GM18498 (cell line): ENCODE measurements around the gene ALKBH7.
"Not testable (repeated sequence)": the region's sequence is repeated elsewhere in the genome, so short reads cannot be mapped to it uniquely, and the experiment has no call there.

Source experiments
- ATAC-seq: cut with Tn5 transposase; IDR thresholded peaks from one replicate; pipeline ENCODE4 v1.9.1; 2021; ENCODE audit warnings: mild to moderate bottlenecking, moderate library complexity; ENCODE audit not compliant: unreplicated experiment

The ALKBH7 gene

GRCh38 chr19:6372594-6373095 is at the start of gene ALKBH7:
TSS of gene ALKBH7 (plus strand) at chr19:6372794. CDS start at chr19:6372821, 27 bp downstream.
- ATAC-seq: peak; percentile 81

GRCh38 chr19:6324757-6325156 is 47.8 kb upstream of the ALKBH7 start:
- no peak for ATAC-seq

GRCh38 chr19:6325614-6326013 is 47.0 kb upstream of the ALKBH7 start:
- no peak for ATAC-seq

GRCh38 chr19:6326815-6327214 is 45.8 kb upstream of the ALKBH7 start:
- no peak for ATAC-seq

GRCh38 chr19:6333439-6333838 is 39.2 kb upstream of the ALKBH7 start, which contains the start of gene ACER1:
TSS of gene ACER1 (minus strand) at chr19:6333612. CDS start at chr19:6333551, 61 bp downstream.
- no peak for ATAC-seq

GRCh38 chr19:6334490-6335285 is 37.9 kb upstream of the ALKBH7 start:
- ATAC-seq: no peak

- ATAC-seq: no peak
Observed at GRCh38 chr19:6340493-6341201, 31.9 kb upstream of the ALKBH7 start.

GRCh38 chr19:6343462-6343861 is 29.1 kb upstream of the ALKBH7 start:
- no peak for ATAC-seq

GRCh38 chr19:6349271-6349670 is 23.3 kb upstream of the ALKBH7 start:
- ATAC-seq: not testable (repeated sequence)

- no peak for ATAC-seq
Observed at GRCh38 chr19:6350688-6351087, 21.9 kb upstream of the ALKBH7 start.

GRCh38 chr19:6352381-6353165 is 20.0 kb upstream of the ALKBH7 start:
- ATAC-seq: no peak

- ATAC-seq: no peak
Observed at GRCh38 chr19:6354098-6354674, 18.4 kb upstream of the ALKBH7 start.

- not testable (repeated sequence) for ATAC-seq
Observed at GRCh38 chr19:6355321-6356040, 17.1 kb upstream of the ALKBH7 start.

- no peak for ATAC-seq
Observed at GRCh38 chr19:6357174-6357573, 15.4 kb upstream of the ALKBH7 start.

- no peak for ATAC-seq
Observed at GRCh38 chr19:6358003-6358402, 14.6 kb upstream of the ALKBH7 start.

- ATAC-seq: no peak
Observed at GRCh38 chr19:6359568-6360341, 12.8 kb upstream of the ALKBH7 start.

- not testable (repeated sequence) for ATAC-seq
Observed at GRCh38 chr19:6360445-6360844, 12.1 kb upstream of the ALKBH7 start.

GRCh38 chr19:6360857-6361216 is 11.8 kb upstream of the ALKBH7 start:
- not testable (repeated sequence) for ATAC-seq

GRCh38 chr19:6362027-6362350 is 10.6 kb upstream of the ALKBH7 start:
- ATAC-seq: no peak
